A673 (cell line): ENCODE results near the gene IL17REL. TPM values are rescaled to one million over a fixed set of nuclear protein-coding genes. Genes with fewer than 3 reads are reported as not detected.

ENCODE experiments used
- BruUV-seq: library from RNA; stranded (reverse); fragments of 400-500 nt; replicated peaks from 2 replicates; lab custom pipeline; 2021; lab: Mats Ljungman, UMichigan
- CTCF ChIA-PET: fragments of 300-600 bp; sonication (Branson Sonifier 250); formaldehyde crosslinking; loops from one replicate; lab custom pipeline; 2022; ENCODE audit warnings: antibody characterized with exemption; lab: Charles Lee
- POLR2A ChIA-PET: fragments of 300-600 bp; sonication (Branson Sonifier 250); formaldehyde crosslinking; loops from one replicate; lab custom pipeline; 2022; ENCODE audit warnings: antibody characterized with exemption; ENCODE audit not compliant: low non-redundant PET; lab: Charles Lee
- DNase-seq: peaks from one replicate; pipeline ENCODE4 v3.0.0-alpha.2; 2015; ENCODE audit warnings: low spot score
- H3K27ac ChIP-seq: fragments of 200-600 bp; sonication (generic); 2 replicates; pipeline ENCODE4 v1.5.1; 2016; ENCODE audit warnings: mixed run types, low read depth, mild to moderate bottlenecking, mixed read lengths, antibody characterized with exemption, low read length; ENCODE audit not compliant: poor library complexity, severe bottlenecking
- H3K27me3 ChIP-seq: fragments of 200-600 bp; sonication (generic); replicated peaks from 2 replicates; pipeline ENCODE4 v1.6.1; 2017; ENCODE audit warnings: mixed run types, low read depth, mild to moderate bottlenecking, mixed read lengths, antibody characterized with exemption, low read length; ENCODE audit not compliant: insufficient read depth, poor library complexity
- H3K36me3 ChIP-seq: fragments of 200-600 bp; sonication (generic); 2 replicates; pipeline ENCODE4 v1.6.1; 2016; ENCODE audit warnings: mixed run types, mild to moderate bottlenecking, mixed read lengths, antibody characterized with exemption, low read length; ENCODE audit not compliant: insufficient read depth, poor library complexity, severe bottlenecking
- H3K4me1 ChIP-seq: fragments of 200-600 bp; sonication (generic); 2 replicates; pipeline ENCODE4 v1.6.1; 2017; ENCODE audit warnings: mixed run types, mild to moderate bottlenecking, mixed read lengths, antibody characterized with exemption, low read length; ENCODE audit not compliant: insufficient read depth, poor library complexity, severe bottlenecking
- H3K4me3 ChIP-seq: fragments of 200-600 bp; sonication (generic); 2 replicates; pipeline ENCODE4 v1.5.1; 2016; ENCODE audit warnings: low read depth, mixed run types, mild to moderate bottlenecking, mixed read lengths, low read length; ENCODE audit not compliant: poor library complexity, severe bottlenecking
- H3K9me3 ChIP-seq: fragments of 200-600 bp; sonication (generic); 2 replicates; pipeline ENCODE4 v1.6.1; 2016; ENCODE audit warnings: mixed run types, low read depth, mild to moderate bottlenecking, mixed read lengths, antibody characterized with exemption, low read length; ENCODE audit not compliant: poor library complexity, severe bottlenecking
- EZH2 ChIP-seq: fragments of 200-600 bp; sonication (generic); IDR thresholded peaks from 2 replicates; pipeline ENCODE4 v1.6.1; 2017; ENCODE audit warnings: borderline replicate concordance, low read depth, mild to moderate bottlenecking, mixed read lengths, antibody characterized with exemption, low read length; ENCODE audit not compliant: poor library complexity, severe bottlenecking
- intact Hi-C: fragments of 100-400 bp; cut with micrococcal nuclease; formaldehyde crosslinking; loops from one replicate; pipeline ENCODE4 v1.10.0; 2022; ENCODE audit not compliant: unreplicated experiment
- total RNA-seq: library from RNA; stranded (reverse); gene quantifications from 2 replicates; pipeline ENCODE4 v1.2.3, GENCODE V29; 2021
- TF ChIP-seq, protein P1 (sequence below): fragments of 300-800, 200-600 bp; sonication (generic); conservative IDR thresholded peaks from 2 replicates; pipeline ENCODE4 v1.5.1; 2017; ENCODE audit warnings: low read depth, mild to moderate bottlenecking, antibody characterized with exemption, low read length, moderate library complexity, mixed read lengths

Gene IL17REL
- total RNA-seq, 1 experiment from 2014 or later: not detected

- DNase-seq: no peak
- Histone ChIP-seq H3K27ac (no peak overlapping the region), H3K4me1 (peaks cover 6% of the 10 kb centered on the region), H3K36me3 (no peaks in the 10 kb centered on the region), H3K9me3 (peaks cover 4% of the 10 kb centered on the region), H3K27me3 (no peaks in the 10 kb centered on the region), H3K4me3 (no peak overlapping the region)
- TF ChIP-seq, protein P1, sequence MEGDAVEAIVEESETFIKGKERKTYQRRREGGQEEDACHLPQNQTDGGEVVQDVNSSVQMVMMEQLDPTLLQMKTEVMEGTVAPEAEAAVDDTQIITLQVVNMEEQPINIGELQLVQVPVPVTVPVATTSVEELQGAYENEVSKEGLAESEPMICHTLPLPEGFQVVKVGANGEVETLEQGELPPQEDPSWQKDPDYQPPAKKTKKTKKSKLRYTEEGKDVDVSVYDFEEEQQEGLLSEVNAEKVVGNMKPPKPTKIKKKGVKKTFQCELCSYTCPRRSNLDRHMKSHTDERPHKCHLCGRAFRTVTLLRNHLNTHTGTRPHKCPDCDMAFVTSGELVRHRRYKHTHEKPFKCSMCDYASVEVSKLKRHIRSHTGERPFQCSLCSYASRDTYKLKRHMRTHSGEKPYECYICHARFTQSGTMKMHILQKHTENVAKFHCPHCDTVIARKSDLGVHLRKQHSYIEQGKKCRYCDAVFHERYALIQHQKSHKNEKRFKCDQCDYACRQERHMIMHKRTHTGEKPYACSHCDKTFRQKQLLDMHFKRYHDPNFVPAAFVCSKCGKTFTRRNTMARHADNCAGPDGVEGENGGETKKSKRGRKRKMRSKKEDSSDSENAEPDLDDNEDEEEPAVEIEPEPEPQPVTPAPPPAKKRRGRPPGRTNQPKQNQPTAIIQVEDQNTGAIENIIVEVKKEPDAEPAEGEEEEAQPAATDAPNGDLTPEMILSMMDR: no peak
- no peak for TF ChIP-seq EZH2
- CTCF ChIA-PET: no interaction called here
- BruUV-seq: no TSS peak
- intact Hi-C loops: no loop called here
- POLR2A ChIA-PET: no interaction called here
Measured at GRCh38 chr22:50017701-50018224, 5.2 kb upstream of the IL17REL start.

- Histone ChIP-seq H3K36me3 (no peaks in the 10 kb centered on the region), H3K4me1 (peaks cover 6% of the 10 kb centered on the region), H3K27ac (no peak overlapping the region), H3K27me3 (no peaks in the 10 kb centered on the region), H3K4me3 (no peak overlapping the region), H3K9me3 (peaks cover 4% of the 10 kb centered on the region)
- intact Hi-C loops: no loop called here
- POLR2A ChIA-PET: no interaction called here
- TF ChIP-seq EZH2: no peak
- TF ChIP-seq, protein P1: no peak
- DNase-seq: no peak
- CTCF ChIA-PET: no interaction called here
- BruUV-seq: no TSS peak
Measured at GRCh38 chr22:50016988-50017700, 4.6 kb upstream of the IL17REL start.

DNA sequence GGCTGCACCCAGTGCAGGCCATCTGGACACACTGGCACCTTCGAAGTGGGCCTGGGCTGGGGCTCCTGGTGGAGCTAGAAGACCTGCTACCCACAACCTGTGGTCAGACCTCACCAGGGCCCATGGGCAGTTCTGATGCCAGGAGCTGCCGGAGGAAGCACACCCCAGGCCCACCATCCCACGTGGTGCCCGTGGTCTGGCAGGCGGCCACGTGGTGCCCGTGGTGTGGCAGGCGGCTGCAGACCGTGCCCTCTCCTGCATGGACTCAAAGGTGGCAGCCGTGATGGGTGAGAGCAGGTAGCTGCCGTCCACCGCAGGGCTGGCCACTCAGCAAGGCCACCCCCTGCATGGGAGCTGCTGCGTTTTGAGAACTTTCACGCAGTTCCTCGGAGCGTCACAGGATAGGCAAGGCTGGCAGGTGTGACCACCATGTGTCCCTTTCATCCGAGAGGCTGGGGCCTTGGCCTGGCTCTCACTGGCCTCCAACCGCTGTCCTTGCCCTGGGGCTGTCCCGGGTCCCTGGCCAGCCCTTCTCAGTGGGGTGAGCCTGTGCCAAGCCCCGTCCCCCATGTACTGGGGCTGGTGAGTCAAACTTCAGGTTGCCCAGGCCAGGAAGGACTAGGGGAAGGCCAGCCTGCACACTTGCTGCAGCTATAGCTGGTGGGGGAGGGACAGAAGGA, 3.9 kb upstream of the IL17REL start:
- H3K36me3 ChIP-seq: no peaks in the 10 kb centered on the region
- peaks cover 6% of the 10 kb centered on the region for H3K4me1 ChIP-seq
- H3K9me3 ChIP-seq: peaks cover 4% of the 10 kb centered on the region
- no peak overlapping the region for H3K4me3 ChIP-seq
- intact Hi-C loops: no loop called here
- POLR2A ChIA-PET: no interaction called here
- BruUV-seq: no TSS peak
- no peak for DNase-seq
- no peak overlapping the region for H3K27ac ChIP-seq
- TF ChIP-seq, protein P1: no peak
- no peak for TF ChIP-seq EZH2
- no peaks in the 10 kb centered on the region for H3K27me3 ChIP-seq
- CTCF ChIA-PET: no interaction called here
